ENCODE data around the gene CTSK. TPM values are rescaled to one million over a fixed set of nuclear protein-coding genes. Genes with fewer than 3 reads are reported as not detected.
"Not testable (repeated sequence)": the region's sequence is repeated elsewhere in the genome, so short reads cannot be mapped to it uniquely, and the experiment has no call there.

CTSK gene
- total RNA-seq, 1 experiment from 2014 or later: 4.7 TPM

- no TSS peak for BruUV-seq (replicated peaks)
- Histone ChIP-seq H3K9me2 (ENCODE audit: insufficient read depth) (no peaks in the 10 kb centered on the region), H3K4me1 (replicated peaks; ENCODE audit: insufficient read depth) (no peaks in the 10 kb centered on the region), H2AFZ (no peak overlapping the region), H3K27me3 (ENCODE audit: insufficient read depth, low read depth) (no peaks in the 10 kb centered on the region), H3K4me2 (no peak overlapping the region), H4K20me1 (ENCODE audit: insufficient read depth) (no peaks in the 10 kb centered on the region), H3K36me3 (ENCODE audit: low read depth) (no peaks in the 10 kb centered on the region), H3K4me3 (no peak overlapping the region), H3F3A (ENCODE audit: insufficient read depth, low read depth) (no peaks in the 10 kb centered on the region), H3K79me2 (ENCODE audit: low read depth) (no peaks in the 10 kb centered on the region), H3K9me3 (ENCODE audit: insufficient read depth, low read depth) (no peaks in the 10 kb centered on the region), H3K27ac (no peak overlapping the region)
- POLR2A ChIA-PET (ENCODE audit: unreplicated experiment): interaction anchor here (0.6 to 0.7 kb wide), 3 partner anchors 14 to 212 kb away, joined by 3 to 6 read pairs (median 6); no protein-coding TSS in a partner anchor
- no peak for DNase-seq
- intact Hi-C loops (cut with micrococcal nuclease; ENCODE audit: unreplicated experiment): no loop called here
- TF ChIP-seq CTCF (conservative IDR thresholded peaks at IDR 0.05) (no peak), EZH2 (IDR thresholded peaks at IDR 0.05; ENCODE audit: low read depth) (no peak)
- CTCF ChIA-PET: interaction anchor here (0.6 kb wide), 1 partner anchor 11 kb away, joined by 3 read pairs; no protein-coding TSS in a partner anchor
Measured at GRCh38 chr1:150777544-150777943, 30.5 kb downstream of the CTSK start.

GRCh38 chr1:150775931-150776505 lies 32.0 kb downstream of the CTSK start:
- H2AFZ ChIP-seq; H4K20me1 ChIP-seq (ENCODE audit: insufficient read depth); BruUV-seq (replicated peaks); POLR2A ChIA-PET (ENCODE audit: unreplicated experiment); H3K4me1 ChIP-seq (replicated peaks; ENCODE audit: insufficient read depth); H3K36me3 ChIP-seq (ENCODE audit: low read depth); DNase-seq; H3K4me2 ChIP-seq; H3F3A ChIP-seq (ENCODE audit: insufficient read depth, low read depth); H3K79me2 ChIP-seq (ENCODE audit: low read depth); intact Hi-C loops (cut with micrococcal nuclease; ENCODE audit: unreplicated experiment); H3K4me3 ChIP-seq; H3K9me3 ChIP-seq (ENCODE audit: insufficient read depth, low read depth); H3K9me2 ChIP-seq (ENCODE audit: insufficient read depth); H3K27ac ChIP-seq; CTCF ChIA-PET; H3K27me3 ChIP-seq (ENCODE audit: insufficient read depth, low read depth): not testable (repeated sequence)

GRCh38 chr1:150775276-150775675 lies 32.8 kb downstream of the CTSK start:
- no peak overlapping the region for H3K4me3 ChIP-seq
- H3K27me3 ChIP-seq (ENCODE audit: insufficient read depth, low read depth): no peaks in the 10 kb centered on the region
- ChIA-PET POLR2A (ENCODE audit: unreplicated experiment) (no interaction called here), CTCF (no interaction called here)
- H4K20me1 ChIP-seq (ENCODE audit: insufficient read depth): no peaks in the 10 kb centered on the region
- BruUV-seq (replicated peaks): no TSS peak
- no peak for DNase-seq
- no peak overlapping the region for H3K27ac ChIP-seq
- intact Hi-C loops (cut with micrococcal nuclease; ENCODE audit: unreplicated experiment): no loop called here
- no peak overlapping the region for H3K4me2 ChIP-seq
- no peaks in the 10 kb centered on the region for H3F3A ChIP-seq (ENCODE audit: insufficient read depth, low read depth)
- no peaks in the 10 kb centered on the region for H3K4me1 ChIP-seq (replicated peaks; ENCODE audit: insufficient read depth)
- no peaks in the 10 kb centered on the region for H3K79me2 ChIP-seq (ENCODE audit: low read depth)
- TF ChIP-seq EZH2 (IDR thresholded peaks at IDR 0.05; ENCODE audit: low read depth): no peak
- TF ChIP-seq CTCF (conservative IDR thresholded peaks at IDR 0.05): no peak
- no peak overlapping the region for H2AFZ ChIP-seq
- no peaks in the 10 kb centered on the region for H3K36me3 ChIP-seq (ENCODE audit: low read depth)
- H3K9me3 ChIP-seq (ENCODE audit: insufficient read depth, low read depth): no peaks in the 10 kb centered on the region
- no peaks in the 10 kb centered on the region for H3K9me2 ChIP-seq (ENCODE audit: insufficient read depth)

- H3K79me2 ChIP-seq (ENCODE audit: low read depth): no peaks in the 10 kb centered on the region
- no peaks in the 10 kb centered on the region for H3K9me3 ChIP-seq (ENCODE audit: insufficient read depth, low read depth)
- H3K27me3 ChIP-seq (ENCODE audit: insufficient read depth, low read depth): no peaks in the 10 kb centered on the region
- H3K36me3 ChIP-seq (ENCODE audit: low read depth): no peaks in the 10 kb centered on the region
- TF ChIP-seq EZH2 (IDR thresholded peaks at IDR 0.05; ENCODE audit: low read depth) (no peak), CTCF (conservative IDR thresholded peaks at IDR 0.05) (no peak)
- H4K20me1 ChIP-seq (ENCODE audit: insufficient read depth): no peaks in the 10 kb centered on the region
- no peak overlapping the region for H3K4me2 ChIP-seq
- H3F3A ChIP-seq (ENCODE audit: insufficient read depth, low read depth): no peaks in the 10 kb centered on the region
- no peak overlapping the region for H3K27ac ChIP-seq
- BruUV-seq (replicated peaks): no TSS peak
- DNase-seq: no peak
- CTCF ChIA-PET: no interaction called here
- POLR2A ChIA-PET (ENCODE audit: unreplicated experiment): no interaction called here
- no peaks in the 10 kb centered on the region for H3K9me2 ChIP-seq (ENCODE audit: insufficient read depth)
- H3K4me3 ChIP-seq: no peak overlapping the region
- no peak overlapping the region for H2AFZ ChIP-seq
- no peaks in the 10 kb centered on the region for H3K4me1 ChIP-seq (replicated peaks; ENCODE audit: insufficient read depth)
- intact Hi-C loops (cut with micrococcal nuclease; ENCODE audit: unreplicated experiment): no loop called here
Measured at GRCh38 chr1:150772326-150772725, 35.7 kb downstream of the CTSK start.

- H3K27ac ChIP-seq; H3K4me2 ChIP-seq; intact Hi-C loops (cut with micrococcal nuclease; ENCODE audit: unreplicated experiment); H3K27me3 ChIP-seq (ENCODE audit: insufficient read depth, low read depth); BruUV-seq (replicated peaks); H4K20me1 ChIP-seq (ENCODE audit: insufficient read depth); H2AFZ ChIP-seq; H3K9me2 ChIP-seq (ENCODE audit: insufficient read depth); DNase-seq; H3F3A ChIP-seq (ENCODE audit: insufficient read depth, low read depth); H3K4me3 ChIP-seq; H3K9me3 ChIP-seq (ENCODE audit: insufficient read depth, low read depth); CTCF ChIA-PET; H3K79me2 ChIP-seq (ENCODE audit: low read depth); H3K36me3 ChIP-seq (ENCODE audit: low read depth): not testable (repeated sequence)
- 0 out of 2 replicates have a peak, but pooled peaks cover 18% of the 10 kb centered on the region for H3K4me1 ChIP-seq (replicated peaks; ENCODE audit: insufficient read depth)
- POLR2A ChIA-PET (ENCODE audit: unreplicated experiment): interaction anchor here (0.6 kb wide), 1 partner anchor 215 kb away, joined by 4 read pairs; the partner anchor contains the start of gene ANXA9
Measured at GRCh38 chr1:150767704-150768103, 40.4 kb downstream of the CTSK start.
